HL-60 (cell line): ENCODE data around the gene LPCAT1.

Source experiments
- CTCF ChIP-seq: IDR thresholded peaks from one replicate; pipeline ENCODE4 v1.5.1; 2011; ENCODE audit warnings: low read length, control low read depth, inconsistent platforms; ENCODE audit not compliant: insufficient read depth
- GABPA ChIP-seq: IDR thresholded peaks from 2 replicates; pipeline ENCODE4 v1.6.1; 2012; ENCODE audit warnings: low read depth
- POLR2AphosphoS5 ChIP-seq: IDR thresholded peaks from 2 replicates; pipeline ENCODE4 v1.6.1; 2012; ENCODE audit warnings: low read depth
- REST ChIP-seq: IDR thresholded peaks from 2 replicates; pipeline ENCODE4 v1.6.1; 2012; ENCODE audit warnings: low read depth; ENCODE audit not compliant: insufficient replicate concordance
- SPI1 ChIP-seq: IDR thresholded peaks from 2 replicates; pipeline ENCODE4 v1.6.1; 2012; ENCODE audit warnings: low read depth, mild to moderate bottlenecking, borderline replicate concordance

DNA sequence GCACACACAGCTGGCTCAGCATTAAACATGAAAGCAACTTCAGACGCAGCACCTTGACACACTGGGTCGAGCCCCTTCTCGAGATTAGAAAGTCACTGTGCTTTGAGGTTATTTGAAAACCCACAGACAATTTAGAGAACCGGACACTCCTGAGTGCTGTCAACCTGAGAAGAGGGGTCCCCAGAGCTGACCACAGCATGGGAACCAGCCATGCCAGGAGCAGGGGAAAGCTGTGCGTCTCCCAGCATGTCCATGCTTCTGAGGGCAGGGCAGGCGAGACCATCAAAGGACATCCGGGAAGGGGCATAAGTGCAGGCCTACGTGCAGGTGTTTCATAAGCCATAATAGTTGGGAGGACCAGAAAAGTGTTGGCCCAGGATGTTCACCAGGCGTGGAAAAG, 99.0 kb downstream of the LPCAT1 start:
- TF ChIP-seq CTCF, result no peak
- TF ChIP-seq REST, result no peak
- TF ChIP-seq GABPA, result no peak
- TF ChIP-seq POLR2AphosphoS5, result no peak
- no peak for TF ChIP-seq SPI1
